NCI-H526 treated with DMSO at 0.1 percent for 48 hours (cell line): Measurements from ENCODE around the gene C17orf107.
A peak's percentile ranks its signal among the peaks of the same experiment; 100 is the strongest.
"Not testable (repeated sequence)": the region's sequence is repeated elsewhere in the genome, so short reads cannot be mapped to it uniquely, and the experiment has no call there.

Experiments
- DNase-seq: peaks from one replicate; lab custom pipeline; 2025; lab: John Stamatoyannopoulos, UW

Gene C17orf107

DNA sequence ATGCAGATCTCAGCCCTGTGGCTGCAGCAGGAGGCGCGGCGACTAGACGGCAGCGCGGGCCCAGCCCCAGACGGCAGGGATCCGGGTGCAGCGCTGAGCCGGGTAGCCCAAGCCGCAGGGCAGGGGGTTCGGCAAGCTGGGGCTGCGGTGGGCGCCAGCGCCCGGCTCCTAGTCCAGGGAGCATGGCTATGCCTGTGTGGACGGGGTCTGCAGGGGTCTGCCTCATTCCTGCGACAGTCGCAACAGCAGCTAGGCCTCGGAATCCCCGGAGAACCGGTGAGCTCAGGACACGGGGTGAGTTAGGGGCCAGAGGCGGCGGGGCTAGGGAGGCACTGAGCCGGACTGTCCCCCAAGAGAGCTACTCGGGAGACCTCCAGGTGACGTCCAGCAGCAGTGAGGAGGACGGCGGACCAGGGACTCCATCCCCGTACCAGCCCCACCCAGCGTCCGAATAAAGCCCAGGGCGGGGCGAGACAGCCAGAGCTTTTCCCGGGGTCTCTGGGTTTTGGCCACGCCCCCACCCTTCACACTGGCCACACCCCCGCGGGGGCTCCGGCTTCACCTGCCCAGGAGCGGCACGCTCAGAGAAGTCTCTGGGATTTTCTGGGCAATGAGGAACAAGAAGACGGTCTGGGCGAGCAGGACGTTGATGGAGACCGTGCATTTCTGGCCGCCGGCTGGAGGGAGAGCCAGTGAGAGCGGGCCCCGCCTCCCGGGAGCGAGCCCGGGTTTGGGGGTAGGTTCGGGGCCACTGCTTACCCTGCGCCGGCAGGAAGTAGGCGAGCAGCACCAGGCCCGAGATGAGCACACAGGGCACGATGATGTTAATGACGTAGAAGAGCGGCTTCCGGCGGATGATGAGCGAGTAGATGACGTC is 1.1 kb downstream of the C17orf107 start:
- no peak for DNase-seq

DNA sequence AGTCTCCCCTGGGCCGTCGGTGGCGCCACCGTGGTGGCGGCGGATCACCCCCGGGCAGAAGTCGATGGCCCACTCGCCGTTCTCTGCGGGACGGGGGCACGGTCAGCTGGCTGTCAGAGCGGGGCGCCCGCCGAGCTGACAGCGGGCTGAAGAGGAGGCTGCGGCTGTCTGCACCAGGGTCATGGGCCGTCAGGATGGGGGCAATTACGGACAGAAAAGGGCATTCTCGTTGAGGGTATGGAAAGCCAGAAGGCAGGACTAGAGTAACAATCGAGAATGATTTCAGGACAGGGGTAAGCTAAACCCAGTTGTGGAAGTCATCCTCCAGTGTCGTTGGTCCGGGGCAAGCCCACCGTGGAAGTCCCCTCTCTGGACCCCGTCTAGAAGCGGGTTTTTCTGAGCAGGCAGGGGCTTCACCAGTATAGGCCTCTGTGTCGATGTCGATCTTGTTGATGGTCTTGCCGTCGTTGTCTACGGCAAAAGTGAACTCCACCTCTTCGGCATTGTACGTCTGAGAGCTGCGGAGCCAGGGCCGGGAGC is 1.8 kb downstream of the C17orf107 start:
- no peak for DNase-seq

DNA sequence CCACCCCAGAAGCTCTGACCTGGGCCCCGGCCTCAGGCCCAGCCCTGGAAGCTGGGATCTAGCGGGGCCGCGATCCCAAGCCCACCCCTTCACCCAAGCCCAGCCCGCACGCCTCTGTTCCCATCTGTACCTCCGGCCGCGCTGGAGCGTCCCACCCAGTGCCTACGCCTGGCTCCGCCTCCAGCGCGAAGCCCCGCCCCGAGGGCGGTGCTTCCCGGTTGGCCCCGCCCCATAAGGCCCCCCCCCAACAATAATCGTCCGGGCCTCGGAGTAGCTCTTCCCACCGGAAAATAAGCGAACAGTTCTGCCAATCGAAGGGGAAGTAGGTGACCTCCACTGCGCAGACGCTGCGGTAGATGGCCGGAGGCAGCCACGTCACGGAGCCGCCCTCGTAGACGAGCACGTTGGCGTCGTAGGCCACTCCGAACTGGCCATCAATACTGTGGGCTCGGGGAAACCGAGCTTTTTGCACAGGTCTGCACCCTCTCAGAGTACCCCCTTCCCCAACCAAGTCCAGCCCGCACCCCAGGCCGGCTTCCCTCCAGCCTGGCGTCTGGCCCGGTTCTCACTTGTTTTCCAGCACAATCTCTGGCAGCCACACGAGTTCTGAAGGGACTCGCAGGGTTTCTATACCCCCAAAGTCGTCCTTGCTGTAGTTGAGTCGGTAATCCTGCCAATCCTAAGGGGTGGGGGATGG is 2.5 kb downstream of the C17orf107 start:
- DNase-seq: no peak

DNA sequence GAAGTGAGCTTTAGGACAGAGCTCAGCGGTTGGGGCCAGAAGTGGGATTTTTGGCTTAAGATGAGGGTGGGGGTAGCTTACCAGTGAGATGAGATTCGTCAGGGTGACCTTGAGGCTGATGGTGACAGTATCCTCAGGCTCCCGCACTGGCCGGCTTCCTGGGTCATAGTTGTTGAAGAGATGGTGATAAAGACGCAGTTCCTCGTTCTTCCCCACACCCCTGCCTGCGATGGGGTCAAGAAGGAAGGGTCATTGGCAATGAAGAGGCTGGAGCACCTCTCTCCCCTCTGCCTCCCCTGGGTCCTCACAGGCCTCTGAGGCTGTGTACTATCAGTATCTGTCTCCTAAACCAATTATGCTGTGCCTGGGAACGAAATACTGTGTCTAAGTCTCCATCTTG is 3.2 kb downstream of the C17orf107 start:
- DNase-seq: no peak

DNA sequence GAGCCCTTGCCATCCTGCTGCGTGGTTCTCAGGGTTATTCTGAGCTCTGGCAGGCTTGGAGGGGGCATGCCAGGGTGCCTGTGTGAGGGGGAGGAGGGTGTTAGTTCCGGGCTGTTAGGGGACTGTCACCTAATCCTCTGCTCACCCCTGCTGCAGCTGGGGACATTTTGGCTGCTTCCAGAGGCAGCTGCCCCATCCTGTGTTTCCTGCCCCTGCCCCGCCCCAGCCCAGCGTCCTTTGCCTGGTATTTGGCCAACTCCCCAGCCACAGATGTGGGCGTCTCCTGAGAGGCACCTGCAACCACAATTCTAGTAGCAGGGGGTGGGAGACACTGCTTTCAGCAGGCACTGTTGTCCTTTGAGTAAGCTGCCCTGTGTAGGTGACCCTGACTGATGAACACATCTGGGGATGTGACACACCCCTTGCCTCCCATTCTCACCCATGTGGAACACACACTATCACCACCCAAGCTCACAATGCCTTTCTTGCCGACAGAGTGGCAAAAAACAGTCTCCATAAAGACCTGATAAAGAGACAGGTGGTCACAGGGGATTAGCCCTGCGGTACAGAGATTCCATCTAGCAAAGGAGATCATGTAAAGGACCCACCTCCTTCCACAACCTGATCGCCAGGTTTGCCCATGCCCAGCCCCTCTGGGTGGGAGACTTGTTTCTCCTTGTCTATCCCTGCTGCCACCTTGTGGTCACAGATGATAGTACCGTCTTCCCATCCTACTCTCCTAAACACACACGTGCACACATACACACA is 3.9 kb downstream of the C17orf107 start, which contains the start of gene CHRNE:
TSS of gene CHRNE (minus strand) at position 48 of the 768 bp plus-strand sequence. CDS start at position 13, 35 bp downstream.
- peak; percentile 39 for DNase-seq

DNA sequence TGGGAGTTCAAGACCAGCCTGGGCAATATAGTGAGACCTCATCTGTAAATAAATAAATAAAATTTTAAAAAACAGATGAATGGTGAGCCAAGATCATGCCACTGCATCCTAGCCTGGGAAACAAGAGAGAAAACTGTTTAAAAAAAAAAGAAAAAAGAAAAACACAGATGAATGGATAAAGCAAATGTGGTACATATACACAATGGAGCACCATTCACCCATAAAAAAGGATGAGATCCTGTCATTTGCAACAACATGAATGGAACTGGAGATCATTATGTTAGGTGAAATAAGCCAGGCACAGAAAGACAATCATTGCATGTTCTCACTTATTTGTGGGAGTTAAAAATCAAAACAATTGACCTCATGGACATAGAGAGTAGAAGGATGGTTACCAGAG is 7.3 kb downstream of the C17orf107 start:
- not testable (repeated sequence) for DNase-seq

DNA sequence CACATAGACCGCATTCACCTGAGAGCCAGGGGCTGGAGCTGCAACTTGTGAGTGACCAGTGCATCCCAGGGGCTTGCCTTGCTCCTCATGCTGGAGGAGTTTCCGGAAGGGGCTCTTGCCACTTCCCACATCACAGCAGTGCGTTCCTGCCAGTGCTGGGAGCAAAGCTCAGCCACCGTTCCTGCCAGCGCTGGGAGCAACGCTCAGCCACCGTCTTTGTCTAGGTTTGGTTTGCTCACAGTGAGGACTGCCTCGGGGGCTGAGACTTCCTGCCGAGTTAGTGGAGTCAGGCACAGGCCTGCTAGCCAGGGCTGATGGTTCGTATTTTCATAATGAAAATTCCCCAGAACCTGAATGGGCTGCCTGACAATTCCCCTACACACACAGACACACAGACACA is 9.0 kb downstream of the C17orf107 start:
- DNase-seq: no peak

DNA sequence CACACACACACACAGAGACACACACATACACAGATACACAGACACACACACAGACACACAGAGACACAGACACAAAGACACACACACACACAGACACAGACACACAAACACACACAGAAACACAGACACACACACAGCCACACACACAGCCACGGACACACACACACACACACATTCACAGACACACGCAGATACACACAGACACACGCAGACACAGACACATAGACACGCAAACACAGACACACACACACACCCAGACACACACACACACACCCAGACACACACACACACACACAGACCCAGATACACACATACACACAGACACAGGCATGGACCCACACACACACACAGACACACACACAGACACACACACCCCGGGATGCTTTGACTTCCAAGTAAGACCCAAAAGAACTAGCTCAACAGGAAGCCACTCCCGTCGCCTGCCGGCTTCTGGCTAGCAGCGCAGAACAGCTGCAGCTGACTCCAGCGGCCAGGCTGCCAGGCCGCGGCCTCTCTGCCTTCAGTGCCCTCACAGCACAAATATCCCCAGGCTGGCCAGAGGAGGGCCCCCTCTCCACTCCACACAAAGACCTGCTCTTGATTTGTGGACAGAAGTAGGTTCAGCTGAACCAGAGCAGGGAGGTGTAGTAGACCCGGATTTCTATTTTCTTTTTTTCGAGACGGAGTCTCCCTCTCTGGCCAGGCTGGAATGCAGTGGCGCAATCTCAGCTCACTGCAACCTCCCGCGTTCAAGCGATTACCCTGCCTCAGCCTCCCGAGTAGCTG is 9.6 kb downstream of the C17orf107 start:
- DNase-seq: peak; percentile 36

DNA sequence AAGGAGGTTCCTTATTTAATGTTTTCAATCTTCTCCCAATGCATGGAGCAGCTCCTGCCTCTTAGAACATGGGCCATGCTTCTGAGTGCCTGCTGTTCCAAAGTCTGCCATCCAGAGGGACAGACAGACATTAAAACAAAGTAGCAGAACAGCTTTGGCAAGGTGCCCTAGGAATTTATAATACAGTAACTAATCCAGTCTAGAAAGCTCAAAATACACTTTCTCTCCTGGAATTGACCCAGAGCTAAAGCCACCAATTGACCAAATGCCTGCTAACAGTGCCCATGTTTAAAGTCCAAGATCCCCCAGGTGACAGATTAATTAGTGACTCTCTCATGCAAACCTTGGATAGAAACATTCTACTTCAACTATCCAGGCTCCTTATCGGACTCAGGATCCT is 14.7 kb downstream of the C17orf107 start:
- DNase-seq: no peak

DNA sequence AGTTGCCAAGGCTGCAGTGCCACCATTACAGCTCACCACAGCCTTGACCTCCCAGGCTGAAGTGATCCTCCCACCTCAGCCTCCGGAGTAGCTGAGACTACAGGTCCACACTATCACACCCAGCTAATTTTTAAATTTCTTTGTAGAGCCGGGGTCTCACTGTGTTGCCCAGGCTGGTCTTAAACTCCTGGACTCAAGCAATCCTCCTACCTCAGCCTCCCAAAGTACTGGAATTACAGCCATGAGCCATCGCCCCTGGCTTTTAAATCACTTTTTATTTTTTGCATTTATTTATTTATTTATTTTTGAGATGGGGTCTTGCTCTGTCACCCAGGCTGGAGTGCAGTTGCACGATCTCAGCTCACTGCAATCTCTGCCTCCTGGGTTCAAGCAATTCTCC is 15.2 kb downstream of the C17orf107 start:
- not testable (repeated sequence) for DNase-seq

DNA sequence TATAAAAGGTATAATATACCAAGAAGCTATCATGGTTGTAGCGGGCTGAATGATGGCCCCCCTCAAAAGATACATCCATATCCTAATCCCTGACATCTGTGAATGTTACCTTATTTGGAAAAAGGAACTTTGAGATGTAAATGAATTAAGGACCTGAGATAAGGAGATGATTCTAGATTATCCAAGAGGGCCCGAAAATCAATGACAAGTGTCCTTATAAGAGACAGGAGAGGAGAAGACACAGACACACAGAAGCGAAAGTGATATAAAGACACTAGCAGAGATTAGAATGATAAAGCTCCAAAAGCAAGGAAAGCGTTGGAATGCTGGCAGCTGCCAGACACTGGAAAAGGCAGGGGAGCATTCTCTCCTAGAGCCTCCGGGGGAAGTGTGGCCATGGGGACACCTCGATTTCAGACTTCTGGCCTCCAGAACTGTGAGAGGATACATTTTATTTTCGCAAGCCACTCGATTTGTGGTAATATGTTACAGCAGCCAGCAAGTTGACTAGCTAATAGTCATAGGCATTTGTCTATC is 20.2 kb downstream of the C17orf107 start:
- no peak for DNase-seq

DNA sequence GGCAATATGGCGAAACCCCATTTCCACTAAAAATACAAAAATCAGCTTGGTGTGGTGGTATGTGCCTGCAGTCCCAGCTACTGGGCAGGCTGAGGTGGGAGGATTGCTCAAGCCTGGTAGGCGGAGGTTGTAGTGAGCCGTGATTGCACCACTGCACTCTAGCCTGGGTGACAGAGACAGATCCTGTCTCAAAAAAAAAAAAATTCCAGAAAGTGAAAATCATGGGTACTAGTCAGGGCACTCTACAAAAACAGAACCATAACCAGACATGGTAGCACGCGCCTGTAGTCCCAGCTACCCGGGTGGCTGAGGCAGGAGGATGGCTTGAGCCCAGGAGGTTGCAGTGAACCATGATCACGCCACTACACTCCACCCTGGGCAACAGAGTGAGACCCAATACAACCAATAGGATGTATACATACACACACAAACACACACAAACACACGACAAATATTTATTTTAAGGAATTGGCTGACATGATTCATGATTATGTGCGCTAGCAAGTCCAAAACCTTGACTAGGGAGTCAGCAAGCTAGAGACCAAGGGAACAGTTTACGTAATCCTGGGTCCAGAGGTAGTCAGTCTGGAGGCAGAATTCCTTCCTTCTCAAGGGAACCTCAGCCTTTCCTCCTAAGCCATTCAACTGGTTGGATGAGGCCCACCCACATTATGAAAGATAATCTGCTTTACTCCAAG is 21.2 kb downstream of the C17orf107 start:
- no peak for DNase-seq

DNA sequence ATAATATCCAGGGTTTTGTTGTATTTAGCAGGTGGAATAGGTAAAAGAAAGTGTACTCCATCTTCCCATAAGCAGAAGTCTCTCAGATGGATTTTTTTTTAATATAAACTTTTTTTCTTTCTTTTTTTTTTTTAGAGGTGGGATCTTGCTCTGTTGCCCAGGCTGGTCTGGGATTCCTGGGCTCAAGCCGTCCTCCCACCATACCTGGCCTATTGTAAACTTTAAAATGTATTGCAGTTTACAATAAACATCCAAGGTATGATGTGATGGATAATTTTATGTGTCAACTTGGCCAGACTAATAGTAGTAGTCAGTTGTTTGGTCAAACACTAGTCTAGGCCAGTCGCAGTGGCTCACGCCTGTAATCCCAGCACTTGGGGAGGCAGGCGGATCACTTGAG is 22.0 kb downstream of the C17orf107 start:
- DNase-seq: no peak

DNA sequence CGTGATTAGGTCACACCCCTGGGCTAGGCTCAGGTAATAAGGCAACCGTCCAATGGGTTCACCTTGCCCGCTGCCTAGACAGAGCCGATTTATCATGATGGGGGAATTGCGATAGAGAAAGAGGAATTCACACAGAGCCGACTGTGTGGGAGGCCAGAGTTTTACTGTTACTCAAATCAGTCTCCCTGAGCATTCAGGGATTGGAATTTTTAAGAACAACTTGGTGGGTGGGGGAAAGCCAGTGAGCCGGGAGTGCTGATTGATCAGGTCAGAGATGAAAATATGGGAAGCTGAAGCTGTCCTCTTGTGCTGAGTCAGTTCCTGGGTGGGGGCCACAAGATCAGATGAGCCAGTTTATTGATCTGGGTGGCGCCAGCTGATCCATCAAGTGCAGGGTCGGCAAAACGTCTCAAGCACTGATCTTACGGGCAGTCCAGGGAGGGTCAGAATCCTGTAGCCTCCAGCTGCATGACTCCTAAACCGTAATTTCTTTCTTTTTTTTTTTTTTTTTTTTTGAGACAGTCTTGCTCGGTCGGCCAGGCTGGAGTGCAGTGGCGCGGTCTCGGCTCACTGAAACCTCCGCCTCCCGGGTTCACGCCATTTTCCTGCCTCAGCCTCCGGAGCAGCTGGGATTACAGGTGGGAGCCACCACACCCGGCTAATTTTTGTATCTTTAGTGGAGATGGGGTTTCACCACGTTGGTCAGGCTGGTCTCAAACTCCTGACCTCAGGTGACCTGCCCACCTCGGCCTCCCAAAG is 27.4 kb downstream of the C17orf107 start:
- DNase-seq: not testable (repeated sequence)

DNA sequence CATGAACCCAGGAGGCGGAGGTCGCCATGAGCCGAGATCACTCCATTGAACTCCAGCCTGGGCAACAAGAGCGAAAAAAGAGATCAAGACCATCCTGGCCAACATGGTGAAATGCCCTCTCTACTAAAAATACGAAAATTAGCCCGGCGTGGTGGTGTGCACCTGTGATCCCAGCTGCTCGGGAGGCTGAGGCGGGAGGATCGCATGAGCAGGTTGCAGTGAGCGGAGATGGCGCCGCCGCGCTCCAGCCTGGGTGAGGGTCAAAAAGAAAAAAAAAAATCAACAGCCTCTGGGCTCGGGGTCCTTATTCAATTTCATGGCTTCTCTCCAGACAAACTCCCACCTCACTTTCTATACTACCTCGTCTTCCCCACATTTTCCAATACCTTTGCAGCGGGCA is 29.5 kb downstream of the C17orf107 start:
- DNase-seq: no peak

DNA sequence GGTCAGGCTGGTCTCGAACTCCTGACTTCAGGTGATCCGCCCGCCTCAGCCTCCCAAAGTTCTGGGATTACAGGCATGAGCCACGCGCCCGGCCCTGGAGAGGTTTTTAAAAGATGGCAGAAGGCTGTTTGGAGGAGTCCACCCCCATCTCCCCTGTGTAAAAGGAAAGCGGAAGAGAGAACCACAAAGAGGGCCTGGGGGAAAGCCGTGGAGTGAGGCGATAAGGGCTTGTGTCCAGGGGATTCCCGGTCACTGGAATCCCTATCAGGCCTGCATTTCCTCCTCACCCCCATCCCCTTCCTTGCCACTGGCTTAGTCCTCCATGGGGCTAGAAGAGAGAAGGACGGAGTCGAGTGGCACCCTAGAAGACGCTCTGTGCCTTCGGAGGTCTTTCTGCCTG is 32.6 kb downstream of the C17orf107 start, which contains the start of gene GP1BA:
TSS of gene GP1BA (plus strand) at position 315 of the 400 bp plus-strand sequence. CDS start 328 bp downstream, outside the sequence.
- no peak for DNase-seq

DNA sequence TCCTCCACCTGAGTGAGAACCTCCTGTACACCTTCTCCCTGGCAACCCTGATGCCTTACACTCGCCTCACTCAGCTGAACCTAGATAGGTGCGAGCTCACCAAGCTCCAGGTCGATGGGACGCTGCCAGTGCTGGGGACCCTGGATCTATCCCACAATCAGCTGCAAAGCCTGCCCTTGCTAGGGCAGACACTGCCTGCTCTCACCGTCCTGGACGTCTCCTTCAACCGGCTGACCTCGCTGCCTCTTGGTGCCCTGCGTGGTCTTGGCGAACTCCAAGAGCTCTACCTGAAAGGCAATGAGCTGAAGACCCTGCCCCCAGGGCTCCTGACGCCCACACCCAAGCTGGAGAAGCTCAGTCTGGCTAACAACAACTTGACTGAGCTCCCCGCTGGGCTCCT is 33.4 kb downstream of the C17orf107 start:
- DNase-seq: no peak

DNA sequence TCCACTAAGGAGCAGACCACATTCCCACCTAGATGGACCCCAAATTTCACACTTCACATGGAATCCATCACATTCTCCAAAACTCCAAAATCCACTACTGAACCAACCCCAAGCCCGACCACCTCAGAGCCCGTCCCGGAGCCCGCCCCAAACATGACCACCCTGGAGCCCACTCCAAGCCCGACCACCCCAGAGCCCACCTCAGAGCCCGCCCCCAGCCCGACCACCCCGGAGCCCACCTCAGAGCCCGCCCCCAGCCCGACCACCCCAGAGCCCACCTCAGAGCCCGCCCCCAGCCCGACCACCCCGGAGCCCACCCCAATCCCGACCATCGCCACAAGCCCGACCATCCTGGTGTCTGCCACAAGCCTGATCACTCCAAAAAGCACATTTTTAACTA is 34.3 kb downstream of the C17orf107 start:
- DNase-seq: no peak

DNA sequence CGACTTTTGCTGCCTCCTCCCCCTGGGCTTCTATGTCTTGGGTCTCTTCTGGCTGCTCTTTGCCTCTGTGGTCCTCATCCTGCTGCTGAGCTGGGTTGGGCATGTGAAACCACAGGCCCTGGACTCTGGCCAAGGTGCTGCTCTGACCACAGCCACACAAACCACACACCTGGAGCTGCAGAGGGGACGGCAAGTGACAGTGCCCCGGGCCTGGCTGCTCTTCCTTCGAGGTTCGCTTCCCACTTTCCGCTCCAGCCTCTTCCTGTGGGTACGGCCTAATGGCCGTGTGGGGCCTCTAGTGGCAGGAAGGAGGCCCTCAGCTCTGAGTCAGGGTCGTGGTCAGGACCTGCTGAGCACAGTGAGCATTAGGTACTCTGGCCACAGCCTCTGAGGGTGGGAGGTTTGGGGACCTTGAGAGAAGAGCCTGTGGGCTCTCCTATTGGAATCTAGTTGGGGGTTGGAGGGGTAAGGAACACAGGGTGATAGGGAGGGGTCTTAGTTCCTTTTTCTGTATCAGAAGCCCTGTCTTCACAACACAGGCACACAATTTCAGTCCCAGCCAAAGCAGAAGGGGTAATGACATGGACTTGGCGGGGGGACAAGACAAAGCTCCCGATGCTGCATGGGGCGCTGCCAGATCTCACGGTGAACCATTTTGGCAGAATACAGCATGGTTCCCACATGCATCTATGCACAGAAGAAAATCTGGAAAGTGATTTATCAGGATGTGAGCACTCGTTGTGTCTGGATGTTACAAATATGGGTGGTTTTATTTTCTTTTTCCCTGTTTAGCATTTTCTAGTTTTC is 35.0 kb downstream of the C17orf107 start:
- no peak for DNase-seq
